CD4-positive, alpha-beta T cell treated with Interferon gamma for 1 hour (primary cell): Measurements from ENCODE around the gene KLHL15.
"Not testable (repeated sequence)": the region's sequence is repeated elsewhere in the genome, so short reads cannot be mapped to it uniquely, and the experiment has no call there.

Experiments
- DNase-seq: peaks from one replicate; pipeline ENCODE4 v3.0.0-alpha.2; 2020

KLHL15 gene

GRCh38 chrX:24027086-24027485, at the start of gene KLHL15:
TSS of gene KLHL15 (minus strand) at chrX:24027186. CDS start at chrX:24006693, 20,493 bp downstream.
- DNase-seq: no peak

- DNase-seq: no peak
Observed at GRCh38 chrX:24069877-24070276, 42.9 kb upstream of the KLHL15 start.

- no peak for DNase-seq
Observed at GRCh38 chrX:24063488-24063887, 36.5 kb upstream of the KLHL15 start.

GRCh38 chrX:24055043-24055356, 28.0 kb upstream of the KLHL15 start:
- DNase-seq: no peak

GRCh38 chrX:24054182-24055042, 27.4 kb upstream of the KLHL15 start, which contains the start of gene EIF2S3:
TSS of gene EIF2S3 (plus strand) at chrX:24054956. CDS start at chrX:24054969, 13 bp downstream.
- DNase-seq: peak; percentile 94

GRCh38 chrX:24050522-24051318, 23.7 kb upstream of the KLHL15 start:
- DNase-seq: not testable (repeated sequence)

- not testable (repeated sequence) for DNase-seq
Observed at GRCh38 chrX:24049643-24050042, 22.7 kb upstream of the KLHL15 start.

GRCh38 chrX:24046060-24046459, 19.1 kb upstream of the KLHL15 start:
- DNase-seq: not testable (repeated sequence)

GRCh38 chrX:24037729-24038128, 10.7 kb upstream of the KLHL15 start:
- DNase-seq: no peak

- DNase-seq: no peak
Observed at GRCh38 chrX:24034485-24034884, 7.5 kb upstream of the KLHL15 start.

GRCh38 chrX:24030597-24030996, 3.6 kb upstream of the KLHL15 start:
- no peak for DNase-seq

- no peak for DNase-seq
Observed at GRCh38 chrX:24027985-24028384, 999 bp upstream of the KLHL15 start.

GRCh38 chrX:24026432-24026831, 554 bp downstream of the KLHL15 start:
- no peak for DNase-seq

GRCh38 chrX:24025741-24026403, 1.1 kb downstream of the KLHL15 start:
- DNase-seq: no peak

- peak; percentile 87 for DNase-seq
Observed at GRCh38 chrX:24024819-24025740, 1.9 kb downstream of the KLHL15 start.

- no peak for DNase-seq
Observed at GRCh38 chrX:24023972-24024669, 2.9 kb downstream of the KLHL15 start.

- no peak for DNase-seq
Observed at GRCh38 chrX:24023544-24023943, 3.4 kb downstream of the KLHL15 start.

GRCh38 chrX:24020306-24020876, 6.6 kb downstream of the KLHL15 start:
- no peak for DNase-seq

- no peak for DNase-seq
Observed at GRCh38 chrX:24019448-24019847, 7.5 kb downstream of the KLHL15 start.

- DNase-seq: no peak
Observed at GRCh38 chrX:24018809-24019208, 8.2 kb downstream of the KLHL15 start.

GRCh38 chrX:24017674-24018073, 9.3 kb downstream of the KLHL15 start:
- no peak for DNase-seq
